Measurements from ENCODE around the gene RFX2.

Gene RFX2

DNA sequence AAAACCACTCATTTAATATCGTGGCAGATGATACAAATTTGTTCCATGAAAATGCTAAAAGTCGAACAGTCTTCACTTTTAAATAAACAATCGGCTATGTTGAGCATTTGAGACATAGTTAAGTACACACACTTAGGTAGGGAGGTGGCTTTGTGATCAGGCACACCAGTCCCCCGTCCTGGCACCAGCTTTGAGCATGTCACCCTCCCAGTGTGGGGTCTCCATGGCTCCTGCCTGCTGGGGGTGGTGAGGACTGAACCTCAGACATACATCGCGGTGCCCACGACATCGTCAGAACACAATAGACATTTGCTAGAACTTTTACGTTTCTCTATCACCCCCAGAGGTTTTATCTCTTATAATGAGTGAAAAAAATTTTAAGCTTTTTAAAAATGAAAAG, 62.0 kb downstream of the RFX2 start:
- Histone ChIP-seq H4K20me1 (ENCODE audit: control insufficient read depth, insufficient read depth, low read depth, low read length) (0 out of 2 replicates have a peak, but pooled peaks cover 3% of the 10 kb centered on the region), H3K4me1 (ENCODE audit: control insufficient read depth, low read length) (peaks cover 2% of the 10 kb centered on the region; the same call in 1 of the 2 replicates), H3K27ac (ENCODE audit: low read depth, low read length) (no peak overlapping the region), H3K9me2 (replicated peaks; ENCODE audit: control insufficient read depth, low read length) (no peaks in the 10 kb centered on the region), H3F3A (ENCODE audit: control insufficient read depth, insufficient read depth) (no peaks in the 10 kb centered on the region), H3K4me2 (ENCODE audit: low read length) (no peak overlapping the region), H3K4me3 (ENCODE audit: low read length) (no peak overlapping the region), H3K36me3 (ENCODE audit: control insufficient read depth, low read length) (no peaks in the 10 kb centered on the region), H3K27me3 (ENCODE audit: control insufficient read depth, low read length) (peaks cover 14% of the 10 kb centered on the region), H3K79me2 (ENCODE audit: control insufficient read depth, low read length) (no peaks in the 10 kb centered on the region), H3K9me3 (ENCODE audit: control insufficient read depth, insufficient read depth, low read length) (no peaks in the 10 kb centered on the region)
- TF ChIP-seq, protein P1, sequence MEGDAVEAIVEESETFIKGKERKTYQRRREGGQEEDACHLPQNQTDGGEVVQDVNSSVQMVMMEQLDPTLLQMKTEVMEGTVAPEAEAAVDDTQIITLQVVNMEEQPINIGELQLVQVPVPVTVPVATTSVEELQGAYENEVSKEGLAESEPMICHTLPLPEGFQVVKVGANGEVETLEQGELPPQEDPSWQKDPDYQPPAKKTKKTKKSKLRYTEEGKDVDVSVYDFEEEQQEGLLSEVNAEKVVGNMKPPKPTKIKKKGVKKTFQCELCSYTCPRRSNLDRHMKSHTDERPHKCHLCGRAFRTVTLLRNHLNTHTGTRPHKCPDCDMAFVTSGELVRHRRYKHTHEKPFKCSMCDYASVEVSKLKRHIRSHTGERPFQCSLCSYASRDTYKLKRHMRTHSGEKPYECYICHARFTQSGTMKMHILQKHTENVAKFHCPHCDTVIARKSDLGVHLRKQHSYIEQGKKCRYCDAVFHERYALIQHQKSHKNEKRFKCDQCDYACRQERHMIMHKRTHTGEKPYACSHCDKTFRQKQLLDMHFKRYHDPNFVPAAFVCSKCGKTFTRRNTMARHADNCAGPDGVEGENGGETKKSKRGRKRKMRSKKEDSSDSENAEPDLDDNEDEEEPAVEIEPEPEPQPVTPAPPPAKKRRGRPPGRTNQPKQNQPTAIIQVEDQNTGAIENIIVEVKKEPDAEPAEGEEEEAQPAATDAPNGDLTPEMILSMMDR (IDR thresholded peaks at IDR 0.05; ENCODE audit: low read depth, low read length, poor library complexity, severe bottlenecking) = no peak
- no peak for TF ChIP-seq EZH2phosphoT487 (IDR thresholded peaks at IDR 0.05; ENCODE audit: borderline replicate concordance, low read length)

DNA sequence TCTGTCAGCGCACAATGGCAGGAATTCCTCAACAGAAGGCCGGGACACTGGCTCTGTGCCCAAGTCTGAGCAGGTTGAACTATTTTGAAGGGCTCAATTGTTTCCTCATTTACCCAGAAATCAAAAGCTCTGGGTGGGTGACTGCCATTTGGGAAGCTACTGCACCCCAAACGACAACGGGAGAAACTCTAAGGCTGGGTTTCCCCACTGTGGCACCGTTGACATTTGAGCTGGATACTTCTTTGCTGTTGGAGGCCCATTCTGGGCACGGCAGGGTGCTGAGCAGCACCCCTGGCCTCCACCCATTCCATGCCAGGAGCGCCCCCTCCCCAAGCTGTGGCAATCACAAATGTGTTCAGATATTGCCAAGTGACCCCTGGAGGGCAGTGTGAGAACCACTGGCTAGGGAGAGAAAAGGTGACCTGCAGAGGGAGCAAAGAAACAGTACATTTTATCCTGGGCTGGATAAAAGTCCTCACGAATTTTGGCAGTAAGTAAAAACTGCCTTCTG, 62.5 kb downstream of the RFX2 start:
- H3K36me3 ChIP-seq (ENCODE audit: control insufficient read depth, low read length) = no peaks in the 10 kb centered on the region
- H4K20me1 ChIP-seq (ENCODE audit: control insufficient read depth, insufficient read depth, low read depth, low read length) = 0 out of 2 replicates have a peak, but pooled peaks cover 3% of the 10 kb centered on the region
- no peaks in the 10 kb centered on the region for H3K9me2 ChIP-seq (replicated peaks; ENCODE audit: control insufficient read depth, low read length)
- TF ChIP-seq, protein P1 (IDR thresholded peaks at IDR 0.05; ENCODE audit: low read depth, low read length, poor library complexity, severe bottlenecking) = peak; percentile 57
- TF ChIP-seq EZH2phosphoT487 (IDR thresholded peaks at IDR 0.05; ENCODE audit: borderline replicate concordance, low read length) = no peak
- no peaks in the 10 kb centered on the region for H3F3A ChIP-seq (ENCODE audit: control insufficient read depth, insufficient read depth)
- peaks cover 12% of the 10 kb centered on the region for H3K27me3 ChIP-seq (ENCODE audit: control insufficient read depth, low read length)
- H3K4me3 ChIP-seq (ENCODE audit: low read length) = no peak overlapping the region
- H3K4me2 ChIP-seq (ENCODE audit: low read length) = no peak overlapping the region
- no peak overlapping the region for H3K27ac ChIP-seq (ENCODE audit: low read depth, low read length)
- H3K9me3 ChIP-seq (ENCODE audit: control insufficient read depth, insufficient read depth, low read length) = no peaks in the 10 kb centered on the region
- H3K4me1 ChIP-seq (ENCODE audit: control insufficient read depth, low read length) = peaks cover 4% of the 10 kb centered on the region
- no peaks in the 10 kb centered on the region for H3K79me2 ChIP-seq (ENCODE audit: control insufficient read depth, low read length)

DNA sequence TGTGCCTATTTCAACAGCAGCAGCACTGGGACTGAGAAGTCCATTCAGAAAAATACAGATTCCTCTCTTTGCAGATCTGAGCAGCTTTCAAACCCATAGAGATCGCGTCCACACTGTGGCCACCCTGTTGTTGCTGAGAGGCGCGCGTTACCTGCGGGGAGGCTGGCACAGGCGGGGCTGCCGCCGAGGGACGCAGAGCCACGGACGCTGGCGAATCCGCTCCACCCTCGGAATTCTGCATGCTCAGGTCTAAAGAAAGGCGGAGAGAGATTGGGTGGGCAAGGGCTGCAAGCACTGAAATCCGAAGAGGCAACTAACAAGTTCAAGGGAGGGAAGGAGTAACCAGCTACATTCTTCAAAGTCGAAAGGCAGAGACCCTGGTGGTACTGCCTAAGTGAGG, 63.0 kb downstream of the RFX2 start:
- Histone ChIP-seq H3K4me3 (ENCODE audit: low read length) (no peak overlapping the region), H3K79me2 (ENCODE audit: control insufficient read depth, low read length) (no peaks in the 10 kb centered on the region), H3F3A (ENCODE audit: control insufficient read depth, insufficient read depth) (no peaks in the 10 kb centered on the region), H3K9me2 (replicated peaks; ENCODE audit: control insufficient read depth, low read length) (no peaks in the 10 kb centered on the region), H3K27me3 (ENCODE audit: control insufficient read depth, low read length) (peaks cover 12% of the 10 kb centered on the region), H3K4me2 (ENCODE audit: low read length) (no peak overlapping the region), H4K20me1 (ENCODE audit: control insufficient read depth, insufficient read depth, low read depth, low read length) (0 out of 2 replicates have a peak, but pooled peaks cover 3% of the 10 kb centered on the region), H3K27ac (ENCODE audit: low read depth, low read length) (no peak overlapping the region), H3K4me1 (ENCODE audit: control insufficient read depth, low read length) (peaks cover 10% of the 10 kb centered on the region), H3K9me3 (ENCODE audit: control insufficient read depth, insufficient read depth, low read length) (no peaks in the 10 kb centered on the region), H3K36me3 (ENCODE audit: control insufficient read depth, low read length) (no peaks in the 10 kb centered on the region)
- TF ChIP-seq, protein P1 (IDR thresholded peaks at IDR 0.05; ENCODE audit: low read depth, low read length, poor library complexity, severe bottlenecking) = no peak
- no peak for TF ChIP-seq EZH2phosphoT487 (IDR thresholded peaks at IDR 0.05; ENCODE audit: borderline replicate concordance, low read length)

All from DOHH2 (cell line).